ENCODE data around the gene CHST13.
"Not testable (repeated sequence)": the region's sequence is repeated elsewhere in the genome, so short reads cannot be mapped to it uniquely, and the experiment has no call there.

The CHST13 gene

GRCh38 chr3:126557415-126557745 is 33.4 kb downstream of the CHST13 start:
- no peak for DNase-seq

- DNase-seq = no peak
Measured at GRCh38 chr3:126557761-126558160, 33.8 kb downstream of the CHST13 start.

- no peak for DNase-seq
Measured at GRCh38 chr3:126558336-126559071, 34.5 kb downstream of the CHST13 start, which contains the start of gene C3orf22. Gene C3orf22 (minus strand): TSS chr3:126558932. CDS start chr3:126553390, 5,542 bp downstream.

GRCh38 chr3:126562737-126563276 is 38.9 kb downstream of the CHST13 start:
- DNase-seq = no peak

GRCh38 chr3:126567696-126568438 is 43.9 kb downstream of the CHST13 start:
- no peak for DNase-seq

GRCh38 chr3:126568776-126569342 is 44.9 kb downstream of the CHST13 start:
- no peak for DNase-seq

GRCh38 chr3:126569390-126569975 is 45.5 kb downstream of the CHST13 start:
- DNase-seq = no peak

GRCh38 chr3:126570103-126570541 is 46.2 kb downstream of the CHST13 start:
- DNase-seq = no peak

- DNase-seq = no peak
Measured at GRCh38 chr3:126571078-126571477, 47.1 kb downstream of the CHST13 start.

- DNase-seq = no peak
Measured at GRCh38 chr3:126573492-126574117, 49.6 kb downstream of the CHST13 start.

- no peak for DNase-seq
Measured at GRCh38 chr3:126577261-126577660, 53.3 kb downstream of the CHST13 start.

- no peak for DNase-seq
Measured at GRCh38 chr3:126578702-126579101, 54.7 kb downstream of the CHST13 start.

GRCh38 chr3:126580746-126581145 is 56.8 kb downstream of the CHST13 start:
- DNase-seq = no peak

GRCh38 chr3:126581569-126581968 is 57.6 kb downstream of the CHST13 start:
- DNase-seq = no peak

- DNase-seq = no peak
Measured at GRCh38 chr3:126582311-126582710, 58.4 kb downstream of the CHST13 start.

GRCh38 chr3:126591515-126591914 is 67.6 kb downstream of the CHST13 start:
- not testable (repeated sequence) for DNase-seq

Measured in DMS53 (cell line).